ENCODE measurements around the gene ERF. TPM values are rescaled to one million over a fixed set of nuclear protein-coding genes. Genes with fewer than 3 reads are reported as not detected.

Gene ERF
- total and polyA plus RNA-seq, 2 of the 8 experiments (the other 6 are each of a cell fraction or from before 2014, with no cell fraction given) = 43.7 to 62.7 TPM

GRCh38 chr19:42199440-42200115 is 55.4 kb downstream of the ERF start (continued):
- TF ChIP-seq MAX (IDR thresholded peaks at IDR 0.05) (no peak), RNF2 (IDR thresholded peaks at IDR 0.05; ENCODE audit: borderline replicate concordance, low read depth, low read length, missing control alignments, poor library complexity, severe bottlenecking) (no peak)
